DMS153 treated with DMSO at 0.1 percent for 48 hours (cell line): ENCODE measurements around the gene BOLA1.
A peak's percentile ranks its signal among the peaks of the same experiment; 100 is the strongest.
"Not testable (repeated sequence)": the region's sequence is repeated elsewhere in the genome, so short reads cannot be mapped to it uniquely, and the experiment has no call there.

Experiments used
- DNase-seq: peaks from one replicate; lab custom pipeline; 2025; ENCODE audit not compliant: unreplicated experiment; lab: John Stamatoyannopoulos, UW

BOLA1 gene

DNA sequence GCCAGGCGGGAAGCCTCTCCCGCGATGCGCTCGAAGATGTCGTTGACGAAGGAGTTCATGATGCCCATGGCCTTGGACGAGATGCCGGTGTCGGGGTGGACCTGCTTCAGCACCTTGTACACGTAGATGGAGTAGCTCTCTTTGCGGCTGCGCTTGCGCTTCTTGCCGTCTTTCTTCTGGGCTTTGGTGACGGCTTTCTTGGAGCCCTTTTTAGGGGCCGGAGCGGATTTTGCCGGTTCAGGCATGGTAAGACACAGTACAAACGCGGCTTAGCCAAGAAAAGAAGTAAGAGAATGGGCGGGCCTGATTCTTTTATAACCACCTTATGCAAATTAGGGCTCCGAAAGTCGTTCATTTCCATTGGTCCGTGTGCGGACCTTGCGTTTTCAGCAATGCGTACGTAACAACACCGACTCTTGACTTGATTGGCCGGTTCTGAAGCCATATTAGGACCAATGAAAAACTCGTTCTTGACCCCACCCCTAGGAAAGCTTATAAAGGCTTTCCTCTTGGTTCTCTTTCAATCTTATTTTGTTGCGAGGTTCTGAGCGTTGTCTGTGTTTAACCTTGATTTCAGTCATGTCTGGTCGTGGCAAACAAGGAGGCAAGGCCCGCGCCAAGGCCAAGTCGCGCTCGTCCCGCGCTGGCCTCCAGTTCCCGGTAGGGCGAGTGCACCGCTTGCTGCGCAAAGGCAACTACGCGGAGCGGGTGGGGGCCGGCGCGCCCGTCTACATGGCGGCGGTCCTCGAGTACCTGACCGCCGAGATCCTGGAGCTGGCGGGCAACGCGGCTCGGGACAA is 12.8 kb upstream of the BOLA1 start:
- peak; percentile 99 for DNase-seq

DNA sequence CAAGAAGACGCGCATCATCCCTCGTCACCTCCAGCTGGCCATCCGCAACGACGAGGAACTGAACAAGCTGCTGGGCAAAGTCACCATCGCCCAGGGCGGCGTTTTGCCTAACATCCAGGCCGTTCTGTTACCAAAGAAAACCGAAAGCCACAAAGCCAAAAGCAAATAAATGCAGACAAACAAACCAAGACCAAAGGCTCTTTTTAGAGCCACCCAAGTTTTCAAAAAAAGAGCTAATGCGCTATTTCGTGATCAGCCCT is 12.2 kb upstream of the BOLA1 start:
- not testable (repeated sequence) for DNase-seq

DNA sequence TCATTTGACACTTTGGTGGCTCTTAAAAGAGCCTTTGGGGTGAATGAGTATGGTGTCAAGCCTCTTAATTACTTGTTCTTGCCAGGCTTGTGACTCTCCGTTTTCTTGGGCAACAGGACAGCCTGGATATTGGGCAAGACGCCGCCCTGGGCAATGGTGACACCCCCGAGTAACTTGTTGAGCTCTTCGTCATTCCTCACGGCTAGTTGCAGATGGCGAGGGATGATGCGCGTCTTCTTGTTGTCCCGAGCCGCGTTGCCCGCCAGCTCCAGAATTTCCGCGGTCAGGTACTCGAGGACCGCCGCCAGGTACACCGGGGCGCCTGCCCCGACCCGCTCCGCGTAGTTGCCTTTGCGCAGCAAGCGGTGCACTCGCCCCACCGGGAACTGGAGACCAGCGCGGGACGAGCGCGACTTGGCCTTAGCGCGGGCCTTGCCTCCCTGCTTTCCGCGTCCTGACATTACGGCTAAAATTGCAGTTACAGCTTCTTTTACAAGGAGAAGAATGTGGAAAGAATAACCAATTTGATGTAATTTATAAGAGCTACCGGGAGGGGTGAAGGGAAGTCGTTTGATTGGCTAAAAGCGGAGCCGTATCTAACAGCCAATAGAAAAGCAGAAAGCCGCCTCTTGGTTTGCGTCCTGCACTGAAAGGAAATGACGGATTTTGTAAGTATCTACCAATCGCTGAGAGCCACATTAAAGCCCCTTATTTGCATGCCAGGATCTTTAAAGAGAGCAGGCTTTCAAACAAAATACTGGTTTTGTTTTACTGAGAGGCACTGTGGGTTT is 11.7 kb upstream of the BOLA1 start:
- peak; percentile 99 for DNase-seq

DNA sequence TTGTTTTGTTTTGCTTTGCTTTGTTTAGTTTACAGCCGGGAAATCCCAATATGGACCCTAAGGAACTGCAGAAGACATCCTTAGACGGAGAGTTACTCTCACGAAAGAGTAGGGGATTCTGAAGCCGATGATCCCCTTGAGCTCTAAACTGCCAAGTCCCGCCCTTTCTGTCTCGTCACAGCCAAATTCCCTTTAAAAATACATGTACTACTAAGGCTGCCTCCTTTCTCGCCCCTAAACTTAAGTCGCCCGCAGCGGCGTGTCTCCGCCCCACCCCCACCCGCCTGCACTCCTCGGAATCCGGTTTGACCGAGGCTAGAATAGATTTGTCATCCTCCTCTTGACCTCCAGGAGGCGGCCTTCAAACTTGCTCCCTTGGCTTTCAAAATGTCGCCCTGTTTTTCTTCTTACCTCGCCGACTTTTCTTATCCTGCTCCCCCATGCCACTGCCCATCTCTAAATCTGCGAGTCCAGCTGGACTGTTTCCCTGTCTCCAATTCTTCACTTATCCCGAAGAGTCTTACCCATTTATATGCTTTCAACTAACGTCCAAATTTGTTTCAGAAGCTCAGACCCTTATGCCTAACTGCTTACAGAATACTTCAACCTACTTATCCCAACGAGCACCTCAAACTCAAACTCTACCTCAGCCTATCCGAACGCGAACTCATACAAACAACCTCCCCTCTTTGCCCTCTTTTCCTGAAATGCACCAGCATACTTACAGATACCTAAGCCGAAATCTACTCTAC is 10.9 kb upstream of the BOLA1 start:
- peak; percentile 92 for DNase-seq

DNA sequence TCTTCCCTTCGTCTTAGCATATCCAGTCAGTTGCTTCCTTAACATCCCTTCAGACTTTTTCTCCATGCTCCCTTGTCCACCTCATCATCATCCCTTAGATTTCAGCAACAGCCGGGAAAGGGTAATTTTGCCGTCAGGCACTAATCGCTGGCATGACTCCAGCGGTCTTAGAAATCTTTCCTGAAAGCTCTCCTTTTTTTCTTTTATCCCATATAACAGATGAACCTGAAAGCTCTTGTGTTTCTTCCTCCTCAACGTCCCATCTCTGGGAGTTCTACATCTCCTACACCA is 10.4 kb upstream of the BOLA1 start:
- DNase-seq: no peak

DNA sequence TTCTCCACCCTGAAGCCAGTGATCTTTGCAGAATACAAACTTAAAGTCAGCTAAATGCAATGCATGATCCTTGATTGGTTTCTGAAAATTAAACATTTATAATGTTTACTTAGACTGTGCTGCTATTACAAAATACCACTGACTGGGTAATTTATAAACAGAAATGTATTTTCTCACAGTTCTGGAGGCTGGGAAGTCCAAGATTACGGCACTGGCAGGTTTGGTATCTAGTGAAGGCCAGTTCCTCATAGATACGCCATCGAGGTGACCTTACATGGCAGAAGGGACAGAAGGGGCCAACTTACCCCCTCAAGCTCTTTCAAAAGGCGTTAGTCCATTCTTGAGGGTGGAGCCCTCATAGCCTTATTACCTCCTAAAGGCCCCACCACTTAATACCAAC is 2.8 kb upstream of the BOLA1 start:
- no peak for DNase-seq

DNA sequence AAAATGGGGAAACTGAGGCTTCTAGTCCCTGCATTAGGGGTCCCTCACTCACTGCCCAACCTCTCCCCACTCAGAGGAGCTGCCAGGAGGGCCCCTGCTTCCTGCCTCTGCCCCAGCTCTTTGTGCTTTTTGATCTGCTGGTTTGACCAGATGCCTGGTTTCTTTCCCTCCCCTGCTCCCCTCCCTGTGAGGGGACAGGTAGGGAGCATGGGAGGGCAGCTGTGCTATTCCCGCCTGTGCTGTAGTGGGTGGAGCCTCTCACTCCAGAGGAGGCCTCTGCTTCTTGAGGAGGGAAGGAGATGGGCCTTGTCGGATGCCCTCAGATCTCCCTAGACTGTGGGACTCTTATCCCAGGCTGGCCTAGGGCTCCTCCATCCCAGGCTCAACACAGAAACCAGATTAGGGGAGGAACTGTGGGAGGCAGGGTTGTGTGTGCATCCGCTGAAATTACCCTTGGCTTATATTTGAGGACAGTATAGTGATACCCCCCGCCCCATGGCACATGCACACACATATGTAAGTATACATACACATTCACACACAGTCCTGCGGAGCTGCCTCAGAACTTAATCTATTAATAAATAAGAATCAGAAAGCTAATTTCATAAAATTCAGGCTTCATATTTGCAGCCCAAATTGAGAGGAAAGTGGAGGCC is 4.6 kb downstream of the BOLA1 start:
- no peak for DNase-seq

DNA sequence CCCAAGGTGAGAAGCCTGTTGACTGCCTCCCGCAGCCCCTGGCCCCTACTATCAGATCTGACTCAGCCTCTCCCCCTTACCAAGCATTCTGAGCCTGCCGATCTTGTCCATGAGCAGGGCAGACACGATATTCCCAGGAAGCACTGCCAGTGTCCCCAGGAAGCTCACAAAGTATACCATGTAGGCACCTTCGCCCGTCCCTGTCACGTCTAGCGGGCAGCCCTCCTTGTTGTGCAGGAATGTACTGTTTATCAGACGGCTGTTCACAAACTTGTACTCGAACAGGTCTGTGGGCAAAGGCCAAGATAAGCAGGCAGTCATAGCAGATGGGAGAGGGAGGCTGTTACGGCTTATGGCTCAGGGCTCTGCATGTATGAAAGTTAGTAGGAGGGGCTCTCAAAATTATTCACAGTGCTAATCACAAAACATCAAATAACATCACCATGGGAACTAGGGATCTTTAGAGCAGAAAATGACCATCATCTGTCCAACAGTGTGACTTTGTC is 7.3 kb downstream of the BOLA1 start:
- no peak for DNase-seq

DNA sequence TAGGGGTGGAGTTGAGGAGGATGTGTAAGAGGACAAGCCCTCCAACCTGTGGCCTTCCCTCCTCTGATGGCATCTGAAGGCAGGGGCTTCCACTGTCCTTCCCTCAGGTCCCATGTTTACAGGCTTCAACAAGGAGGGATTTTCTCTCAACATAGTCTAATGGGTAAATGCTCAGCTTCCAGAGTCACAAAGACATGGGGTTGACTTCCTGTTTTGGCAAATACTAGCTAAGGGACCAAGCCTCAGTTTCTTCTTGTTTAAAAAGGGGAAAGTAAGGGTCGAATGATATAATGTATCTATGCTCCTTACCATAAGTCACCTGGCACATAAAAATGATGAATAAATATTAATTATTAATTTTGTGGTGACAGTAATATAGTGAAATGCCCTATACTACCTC is 15.2 kb downstream of the BOLA1 start:
- no peak for DNase-seq

DNA sequence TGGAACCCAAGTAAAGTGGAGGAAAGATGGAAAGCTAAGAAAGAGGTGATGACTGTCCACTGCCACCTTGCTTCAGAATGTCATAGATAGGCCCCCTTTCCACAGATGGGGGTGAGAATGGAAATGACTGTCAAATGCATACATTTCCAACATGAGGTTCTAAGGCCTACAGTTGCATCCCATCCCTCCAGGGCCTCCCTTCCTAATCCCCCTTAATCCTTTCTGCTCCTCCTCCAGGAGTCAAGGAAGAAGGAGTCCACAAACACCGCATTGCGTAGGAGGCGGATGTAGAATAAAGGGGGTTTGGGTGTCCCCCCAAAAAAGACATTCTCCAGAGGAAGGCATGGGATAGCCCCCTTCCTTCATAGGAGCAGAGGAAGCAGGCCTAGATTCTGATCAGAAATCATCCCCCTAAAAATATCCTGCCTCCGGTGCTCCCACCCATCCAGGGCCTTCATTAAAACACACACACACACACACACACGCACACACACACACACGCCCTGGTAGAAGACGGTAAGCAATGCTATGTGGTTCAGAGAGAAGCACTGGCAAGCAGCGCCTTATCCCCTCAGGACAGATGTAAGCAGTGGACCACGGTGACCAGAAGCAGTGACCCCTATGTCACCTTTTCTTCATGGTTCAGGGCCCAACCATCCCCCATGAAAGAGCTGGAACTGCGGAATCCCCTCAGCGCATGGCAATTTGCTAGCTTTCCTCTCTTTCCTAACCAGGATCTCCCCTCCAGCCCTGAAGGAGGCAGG is 16.2 kb downstream of the BOLA1 start:
- DNase-seq: no peak

DNA sequence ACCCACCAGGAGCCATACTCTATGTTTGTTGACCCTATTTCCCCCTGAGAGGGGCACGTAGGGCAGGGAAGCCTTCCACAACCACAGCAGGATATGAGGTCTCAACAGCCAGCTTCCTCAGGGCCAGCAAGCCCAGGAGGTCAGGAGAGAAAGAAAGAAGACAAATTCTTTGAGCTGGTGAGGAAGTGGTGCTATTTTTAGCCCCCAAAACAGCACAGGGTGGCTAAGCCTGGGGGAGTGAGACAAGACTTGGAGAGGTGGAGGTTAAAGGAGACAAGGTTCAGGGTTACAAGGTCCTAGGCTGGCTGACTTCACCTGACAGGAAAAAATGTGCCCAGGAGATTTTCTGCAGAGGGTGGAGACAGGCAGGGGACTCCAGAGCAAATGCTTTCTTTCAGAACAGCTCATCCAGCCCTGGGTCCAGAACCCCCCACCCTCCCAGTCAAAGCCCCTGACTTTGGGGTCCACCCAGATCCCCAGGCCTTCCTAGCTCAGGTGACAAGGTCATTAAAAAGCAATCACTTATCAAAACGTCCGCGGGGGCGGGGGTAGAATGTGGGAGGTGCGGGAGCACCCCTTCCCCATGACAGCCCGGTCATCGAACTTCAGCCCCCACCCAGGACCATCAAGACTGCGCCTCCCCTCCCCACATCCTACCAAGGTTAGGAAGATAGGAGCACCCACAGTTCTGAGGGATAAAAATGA is 17.0 kb downstream of the BOLA1 start:
- DNase-seq: no peak

DNA sequence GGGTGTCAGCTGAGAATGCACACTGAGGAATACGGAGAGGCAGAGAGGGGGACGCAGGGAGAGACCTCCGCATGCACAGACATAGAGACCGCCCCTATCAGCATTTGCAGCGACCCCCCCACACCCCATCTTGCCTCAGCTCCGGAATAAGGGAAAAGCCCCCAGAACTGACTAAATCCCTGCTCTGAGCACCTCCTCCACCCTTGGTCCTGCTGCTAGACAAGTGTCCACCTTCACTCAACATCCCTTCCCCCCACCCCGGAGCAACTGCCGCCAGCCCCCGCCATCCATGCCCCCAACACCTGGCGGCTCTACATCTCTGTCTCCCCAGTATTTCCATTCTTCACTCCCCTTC is 17.5 kb downstream of the BOLA1 start:
- DNase-seq: no peak

DNA sequence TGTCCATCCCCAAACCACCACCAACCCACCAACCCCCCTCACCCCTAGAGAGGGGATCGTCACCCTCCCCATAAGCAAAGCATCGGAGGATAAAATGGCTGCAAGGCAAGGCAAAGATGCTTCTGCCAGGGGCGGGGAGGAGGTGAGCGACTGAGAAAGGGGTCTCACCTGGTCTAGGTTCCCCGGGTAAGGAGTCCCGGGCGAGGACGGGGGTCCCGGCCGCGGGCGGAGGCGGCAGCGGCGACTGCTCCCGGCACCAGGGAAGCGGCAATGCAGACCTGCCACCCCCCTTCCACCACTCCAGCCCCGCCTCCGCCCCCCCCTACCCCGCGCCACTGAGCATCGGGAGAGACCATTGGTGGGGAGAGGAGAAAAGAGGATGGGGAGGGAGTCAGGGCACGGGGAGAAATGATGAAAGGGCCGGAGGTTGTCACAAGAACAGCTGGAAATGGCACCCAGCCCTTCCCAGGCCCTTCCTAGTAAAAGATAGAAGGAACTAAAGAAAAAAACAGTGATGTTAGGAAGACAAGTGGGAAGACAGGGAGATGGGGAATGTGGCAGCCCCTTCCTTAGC is 18.3 kb downstream of the BOLA1 start, which contains the start of gene SV2A:
Gene SV2A (minus strand): TSS at position 274 of the 574 bp plus-strand sequence. CDS start 4,004 bp downstream, outside the sequence.
- DNase-seq: peak; percentile 68

DNA sequence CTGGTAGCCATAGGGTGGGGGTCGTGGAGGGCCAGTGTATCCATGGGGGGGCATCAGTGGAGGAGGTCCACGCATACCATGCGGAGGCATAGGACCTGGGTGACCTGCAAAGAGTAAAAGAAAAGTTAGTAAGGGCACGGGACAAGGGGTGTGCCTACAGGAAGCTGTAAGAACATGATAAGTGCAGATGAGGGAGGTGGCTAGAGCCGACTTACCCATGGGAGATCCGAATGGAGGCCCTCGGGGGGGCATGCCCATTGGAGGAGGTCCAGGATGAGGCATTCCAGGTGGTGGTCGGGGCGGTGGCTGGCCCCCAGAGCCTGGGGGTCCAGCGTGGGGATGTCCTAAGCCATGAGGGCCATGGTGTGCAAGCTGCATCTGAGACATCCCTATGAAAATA is 24.3 kb downstream of the BOLA1 start:
- DNase-seq: no peak

DNA sequence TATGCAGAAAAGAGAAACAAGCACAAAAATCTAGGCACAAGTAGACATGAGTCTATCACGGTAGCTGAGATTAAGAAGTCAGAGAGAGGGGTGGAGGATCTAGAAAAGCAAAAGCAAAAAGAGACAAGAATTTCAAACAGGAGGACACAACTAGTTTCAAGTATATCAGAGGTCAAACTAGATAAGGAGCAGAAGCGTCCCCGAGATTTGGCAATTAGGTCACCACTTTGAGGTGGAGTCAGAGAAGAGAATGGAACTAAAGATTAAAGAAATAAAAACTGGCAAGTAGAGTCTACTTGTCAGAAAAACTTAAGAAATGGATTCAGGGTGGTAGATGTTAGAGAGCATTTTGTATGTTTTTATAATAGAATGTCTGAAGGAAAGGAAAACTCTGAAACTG is 26.0 kb downstream of the BOLA1 start:
- no peak for DNase-seq

DNA sequence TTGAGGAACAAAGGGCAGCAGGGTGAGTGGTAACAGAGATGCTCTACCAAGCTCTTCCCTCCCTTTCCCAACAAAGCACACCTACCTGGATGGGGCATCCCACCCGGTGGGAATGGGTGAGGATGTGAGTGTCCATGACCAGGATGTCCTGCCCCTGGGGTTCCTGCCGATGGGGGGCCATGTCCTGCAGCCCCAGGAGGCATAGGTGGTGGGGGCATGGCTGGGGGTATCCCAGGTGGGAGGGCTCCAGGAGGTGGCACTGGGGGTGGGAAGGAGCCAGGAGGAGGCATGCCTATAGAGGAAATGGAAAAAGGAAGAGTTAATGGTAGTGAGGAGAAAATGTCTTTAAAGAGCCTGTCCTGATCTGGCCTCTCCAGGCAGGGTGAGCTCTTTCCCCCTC is 26.4 kb downstream of the BOLA1 start:
- no peak for DNase-seq

DNA sequence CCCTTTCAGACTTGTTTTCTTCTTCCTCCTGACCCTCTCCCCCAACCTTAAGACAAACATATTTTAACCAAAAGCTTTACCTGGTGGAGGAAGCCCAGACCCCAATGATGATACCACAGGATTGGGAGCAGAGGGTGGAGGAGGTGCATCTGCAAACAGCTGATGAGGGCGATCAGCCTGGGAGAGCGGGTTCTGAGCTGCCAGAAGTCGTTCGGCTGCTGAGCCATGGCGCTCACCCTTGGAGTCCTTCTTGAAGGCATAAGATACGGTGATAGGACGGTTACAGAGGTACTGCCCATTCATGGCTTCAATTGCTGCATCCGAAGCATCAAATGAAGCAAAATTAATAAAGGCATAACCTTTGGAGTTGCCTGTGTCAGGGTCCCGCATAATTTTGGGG is 26.9 kb downstream of the BOLA1 start:
- no peak for DNase-seq

DNA sequence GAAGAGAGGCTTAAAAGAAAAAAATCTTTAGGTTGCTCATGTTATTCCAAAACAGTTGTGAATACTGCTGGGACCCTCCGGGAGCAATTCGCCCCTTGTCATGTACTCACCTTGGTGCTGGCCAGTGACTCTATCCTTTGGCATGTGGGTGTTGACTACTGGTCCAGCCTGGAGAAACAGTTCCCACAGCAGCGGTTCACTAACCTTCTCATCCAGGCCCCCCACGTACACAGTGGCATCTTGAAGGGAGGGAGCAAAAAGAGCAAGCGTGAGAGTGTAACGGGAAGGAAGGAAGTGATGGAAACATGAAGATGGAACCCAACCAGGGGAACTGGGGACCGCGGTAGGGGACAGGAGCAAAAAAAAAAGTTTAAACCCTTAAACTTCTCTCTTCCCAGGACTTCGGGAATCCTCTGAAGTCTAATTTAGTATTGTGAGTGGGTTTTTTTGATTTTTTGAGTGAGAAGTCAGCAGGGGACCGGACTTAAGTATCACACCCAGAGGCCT is 27.7 kb downstream of the BOLA1 start:
- no peak for DNase-seq

DNA sequence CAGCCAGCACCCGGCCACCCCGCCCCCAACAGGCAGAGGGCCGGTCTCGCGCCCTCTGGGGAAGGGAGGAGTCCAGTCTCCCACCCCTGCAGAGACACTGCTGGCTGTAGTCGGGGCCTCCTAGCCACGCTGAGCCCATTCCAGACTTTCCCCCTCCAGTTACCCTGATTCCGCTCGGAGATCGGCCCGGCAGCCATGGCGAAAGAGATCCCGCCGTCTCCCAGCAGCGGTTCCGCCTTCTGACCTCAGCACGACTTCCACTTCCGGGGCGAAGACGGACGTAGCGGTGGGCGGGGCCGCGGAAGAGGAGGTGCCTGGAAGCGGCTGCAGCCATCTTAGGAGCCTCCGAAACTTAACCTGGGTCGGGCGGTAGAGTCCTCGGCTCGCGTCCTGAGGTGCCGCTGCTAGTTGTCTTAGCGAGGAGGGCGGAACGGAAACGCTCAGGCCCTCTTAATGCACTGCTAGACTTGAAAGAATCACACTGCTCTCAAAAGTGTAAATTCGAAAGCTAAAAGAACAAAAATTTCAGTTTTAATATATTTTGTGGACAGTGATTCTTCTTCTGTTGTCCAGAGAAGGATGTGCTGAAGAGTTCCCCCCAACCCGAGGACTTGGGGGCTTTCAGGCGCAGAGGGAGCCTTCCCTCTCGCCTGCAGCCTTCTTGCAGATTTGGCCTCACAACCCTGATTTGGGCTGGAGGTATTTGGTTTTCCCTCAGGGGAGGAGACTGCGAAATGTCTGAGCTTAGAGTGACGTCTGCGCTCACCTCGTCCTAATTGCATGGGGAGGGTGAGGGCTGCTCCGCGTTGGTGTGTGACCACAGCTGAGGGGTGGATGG is 28.4 kb downstream of the BOLA1 start, which contains the start of gene SF3B4:
Gene SF3B4 (minus strand): TSS at position 241 of the 838 bp plus-strand sequence. CDS start 44 bp downstream, at position 197.
- DNase-seq: peak; percentile 98
